Measurements from ENCODE around the gene TMEM41B.

Gene TMEM41B

DNA sequence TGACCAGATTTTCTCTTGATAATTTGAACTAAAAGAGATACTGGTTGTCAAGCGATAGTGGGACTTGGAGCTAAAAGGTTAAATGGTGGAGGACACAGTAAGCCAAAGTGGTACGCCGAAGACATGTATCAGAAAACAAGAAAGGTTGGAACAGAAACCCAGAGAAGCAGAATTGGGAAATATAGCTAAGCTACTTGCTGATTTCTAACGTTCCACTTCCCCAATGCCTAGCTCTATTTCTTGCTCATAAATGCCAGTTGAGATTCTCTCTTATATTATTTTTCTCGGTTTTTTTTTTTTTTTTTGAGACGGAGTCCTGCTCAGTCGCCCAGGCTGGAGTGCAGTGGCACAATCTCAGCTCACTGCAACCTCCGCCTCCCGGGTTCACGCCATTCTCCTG lies 12.7 kb downstream of the TMEM41B start:
- TF ChIP-seq, protein P1, sequence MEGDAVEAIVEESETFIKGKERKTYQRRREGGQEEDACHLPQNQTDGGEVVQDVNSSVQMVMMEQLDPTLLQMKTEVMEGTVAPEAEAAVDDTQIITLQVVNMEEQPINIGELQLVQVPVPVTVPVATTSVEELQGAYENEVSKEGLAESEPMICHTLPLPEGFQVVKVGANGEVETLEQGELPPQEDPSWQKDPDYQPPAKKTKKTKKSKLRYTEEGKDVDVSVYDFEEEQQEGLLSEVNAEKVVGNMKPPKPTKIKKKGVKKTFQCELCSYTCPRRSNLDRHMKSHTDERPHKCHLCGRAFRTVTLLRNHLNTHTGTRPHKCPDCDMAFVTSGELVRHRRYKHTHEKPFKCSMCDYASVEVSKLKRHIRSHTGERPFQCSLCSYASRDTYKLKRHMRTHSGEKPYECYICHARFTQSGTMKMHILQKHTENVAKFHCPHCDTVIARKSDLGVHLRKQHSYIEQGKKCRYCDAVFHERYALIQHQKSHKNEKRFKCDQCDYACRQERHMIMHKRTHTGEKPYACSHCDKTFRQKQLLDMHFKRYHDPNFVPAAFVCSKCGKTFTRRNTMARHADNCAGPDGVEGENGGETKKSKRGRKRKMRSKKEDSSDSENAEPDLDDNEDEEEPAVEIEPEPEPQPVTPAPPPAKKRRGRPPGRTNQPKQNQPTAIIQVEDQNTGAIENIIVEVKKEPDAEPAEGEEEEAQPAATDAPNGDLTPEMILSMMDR (IDR thresholded peaks at IDR 0.05; ENCODE audit: control insufficient read depth, insufficient read depth, low read depth, low read length, missing control alignments) = no peak
- DNase-seq (ENCODE audit: low read depth) = no peak
- H3K4me3 ChIP-seq (ENCODE audit: control insufficient read depth, low read depth, low read length) = no peak overlapping the region

DNA sequence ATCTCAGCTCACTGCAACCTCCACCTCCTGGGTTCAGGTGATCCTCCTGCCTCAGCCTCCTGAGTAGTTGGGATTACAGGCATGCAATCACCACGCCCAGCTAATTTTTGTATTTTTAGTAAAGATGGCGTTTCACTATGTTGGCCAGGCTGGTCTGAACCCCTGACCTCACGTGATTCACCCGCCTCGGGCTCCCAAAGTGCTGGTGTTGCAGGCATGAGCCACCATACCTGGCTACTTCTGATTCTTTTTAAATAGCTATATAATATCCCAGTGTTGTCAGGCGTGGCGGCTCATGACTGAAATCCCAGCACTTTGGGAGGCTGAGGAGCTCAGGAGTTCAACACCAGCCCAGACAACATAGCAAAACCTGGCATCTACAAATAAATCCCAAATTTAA lies 20.7 kb downstream of the TMEM41B start:
- no peak overlapping the region for H3K4me3 ChIP-seq (ENCODE audit: control insufficient read depth, low read depth, low read length)
- TF ChIP-seq, protein P1 (IDR thresholded peaks at IDR 0.05; ENCODE audit: control insufficient read depth, insufficient read depth, low read depth, low read length, missing control alignments) = no peak
- no peak for DNase-seq (ENCODE audit: low read depth)

DNA sequence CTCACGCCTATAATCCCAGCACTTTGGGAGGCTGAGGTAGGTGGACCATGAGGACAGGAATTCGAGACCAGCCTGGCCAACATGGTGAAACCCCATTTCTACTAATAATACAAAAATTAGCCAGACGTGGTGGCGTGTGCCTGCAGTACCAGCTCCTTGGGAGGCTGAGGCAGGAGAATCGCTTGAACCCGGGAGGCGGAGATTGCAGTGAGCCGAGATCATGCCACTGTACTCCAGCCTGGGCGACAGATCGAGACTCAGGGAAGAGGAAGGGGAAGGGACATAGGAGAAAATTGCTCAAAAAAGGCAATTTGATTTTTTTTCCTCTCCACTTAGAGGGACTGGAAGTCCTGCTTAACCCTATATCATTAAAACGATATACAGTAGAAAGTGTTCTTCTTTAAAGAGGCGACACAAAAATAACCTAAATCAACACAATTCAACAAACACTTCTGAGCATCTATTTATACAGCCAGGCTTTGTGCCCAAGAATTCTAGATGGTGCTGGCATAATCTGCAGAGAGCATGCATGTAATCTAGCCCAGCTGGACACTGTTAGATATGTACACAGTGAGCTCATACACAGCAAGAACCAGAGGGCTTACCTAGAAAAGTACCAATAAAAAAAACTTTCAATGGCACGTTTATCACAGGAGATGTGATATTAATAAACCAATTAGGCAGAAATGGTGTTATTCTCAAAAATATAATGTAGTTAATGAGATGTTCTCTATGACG lies 28.4 kb downstream of the TMEM41B start:
- DNase-seq (ENCODE audit: low read depth) = no peak
- TF ChIP-seq, protein P1 (IDR thresholded peaks at IDR 0.05; ENCODE audit: control insufficient read depth, insufficient read depth, low read depth, low read length, missing control alignments) = no peak
- no peak overlapping the region for H3K4me3 ChIP-seq (ENCODE audit: control insufficient read depth, low read depth, low read length)

DNA sequence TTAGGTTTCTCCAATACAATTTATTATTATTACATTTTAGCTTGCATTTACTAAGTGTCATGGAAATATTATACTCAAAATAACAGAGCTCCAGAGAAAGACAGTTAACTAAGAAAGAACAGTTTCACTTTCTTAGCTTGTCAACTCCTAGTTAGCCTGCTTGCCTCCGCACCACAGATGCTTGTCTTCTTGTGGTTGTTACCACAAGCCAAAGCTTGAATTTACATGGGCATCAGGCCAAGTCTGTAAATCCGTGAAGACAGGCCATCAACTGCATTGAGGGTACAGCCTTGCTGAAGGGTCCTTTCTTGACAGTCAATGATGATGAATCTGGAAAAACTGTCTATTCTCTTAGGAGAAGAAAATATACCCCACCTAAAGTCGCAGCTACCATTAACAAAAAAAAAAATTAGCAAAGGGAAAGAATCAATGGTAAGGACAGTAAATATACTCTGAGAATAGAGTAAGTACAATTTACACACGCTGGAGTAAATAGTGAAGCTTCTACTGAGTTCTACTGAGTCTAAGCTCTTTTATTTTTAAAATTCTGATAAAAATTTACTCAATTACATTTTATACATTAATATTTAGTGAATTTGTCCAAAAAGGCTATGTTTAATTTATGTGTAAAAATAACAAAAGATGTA lies 33.6 kb downstream of the TMEM41B start:
- DNase-seq (ENCODE audit: low read depth) = no peak
- TF ChIP-seq, protein P1 (IDR thresholded peaks at IDR 0.05; ENCODE audit: control insufficient read depth, insufficient read depth, low read depth, low read length, missing control alignments) = no peak
- no peak overlapping the region for H3K4me3 ChIP-seq (ENCODE audit: control insufficient read depth, low read depth, low read length)

DNA sequence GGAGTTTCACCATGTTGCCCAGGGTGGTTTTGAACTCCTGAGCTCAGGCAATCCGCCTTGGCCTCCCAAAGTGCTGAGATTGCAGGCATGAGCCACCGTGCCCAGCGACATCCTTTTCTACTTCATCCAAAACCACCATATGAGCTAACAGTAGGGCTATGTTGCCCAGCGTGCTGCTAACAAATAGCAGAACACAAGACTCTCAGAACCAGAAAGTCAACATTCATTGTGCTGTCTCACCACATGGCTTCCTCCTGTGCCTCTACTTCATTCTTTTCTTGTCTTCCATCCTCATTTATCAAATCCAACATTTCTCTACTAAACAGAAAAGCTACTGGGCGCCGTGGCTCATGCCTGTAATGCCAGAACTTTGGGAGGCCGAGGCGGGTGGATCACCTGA lies 37.2 kb downstream of the TMEM41B start:
- no peak for DNase-seq (ENCODE audit: low read depth)
- TF ChIP-seq, protein P1 (IDR thresholded peaks at IDR 0.05; ENCODE audit: control insufficient read depth, insufficient read depth, low read depth, low read length, missing control alignments) = no peak
- no peak overlapping the region for H3K4me3 ChIP-seq (ENCODE audit: control insufficient read depth, low read depth, low read length)

DNA sequence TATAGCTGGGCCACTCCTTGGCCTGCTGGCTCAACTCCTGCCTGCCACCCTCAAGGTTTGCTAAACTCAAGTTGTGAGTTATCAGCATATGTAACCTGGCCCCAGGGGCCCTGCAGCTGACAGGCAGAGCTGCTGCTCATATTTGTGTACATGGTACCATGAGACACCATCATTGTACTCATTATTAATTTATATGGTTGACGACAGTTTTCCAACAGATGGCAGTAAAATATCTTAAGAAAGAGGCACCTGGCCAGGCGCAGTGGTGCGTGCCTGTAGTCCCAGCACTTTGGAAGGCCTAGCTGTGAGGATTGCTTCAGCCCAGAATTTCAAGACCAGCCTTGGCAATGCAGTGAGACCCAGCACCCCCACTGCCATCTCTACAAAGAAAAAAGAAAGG lies 37.8 kb downstream of the TMEM41B start:
- no peak for DNase-seq (ENCODE audit: low read depth)
- TF ChIP-seq, protein P1 (IDR thresholded peaks at IDR 0.05; ENCODE audit: control insufficient read depth, insufficient read depth, low read depth, low read length, missing control alignments) = no peak

More for the DNA sequence above, 37.8 kb downstream of the TMEM41B start:
- H3K4me3 ChIP-seq (ENCODE audit: control insufficient read depth, low read depth, low read length) = no peak overlapping the region

Data from AG09309 (cell line).